Neural crest cell (in vitro differentiated cells): ENCODE measurements around the gene OR5L1. TPM values are rescaled to one million over a fixed set of nuclear protein-coding genes. Genes with fewer than 3 reads are reported as not detected.

Source experiments
- DNase-seq: peaks from one replicate; pipeline ENCODE4 v3.0.0; 2021; ENCODE audit warnings: low read depth, mixed read lengths, low spot score
- H3K27ac Mint-ChIP-seq: one replicate; pipeline ENCODE4 v1.8.0; 2021; ENCODE audit warnings: mild to moderate bottlenecking, mixed read lengths; ENCODE audit not compliant: unreplicated experiment
- H3K27me3 Mint-ChIP-seq: 2 replicates; pipeline ENCODE4 v1.8.0; 2021; ENCODE audit warnings: low read depth, mild to moderate bottlenecking, mixed read lengths
- H3K36me3 Mint-ChIP-seq: 2 replicates; pipeline ENCODE4 v1.8.0; 2021; ENCODE audit warnings: low read depth, mild to moderate bottlenecking, mixed read lengths
- H3K4me1 Mint-ChIP-seq: 2 replicates; pipeline ENCODE4 v1.8.0; 2021; ENCODE audit warnings: mixed read lengths
- H3K4me3 Mint-ChIP-seq: one replicate; pipeline ENCODE4 v1.8.0; 2021; ENCODE audit warnings: mild to moderate bottlenecking, mixed read lengths
- H3K9me3 Mint-ChIP-seq: 2 replicates; pipeline ENCODE4 v1.8.0; 2021; ENCODE audit warnings: mixed read lengths
- total RNA-seq: library from RNA; stranded (reverse); gene quantifications from 2 replicates; pipeline ENCODE4 v1.2.1, GENCODE V29; 2021
- TF ChIP-seq, protein P1 (sequence below): fragments of 200-600 bp; sonication (generic); conservative IDR thresholded peaks from 2 replicates; pipeline ENCODE4 v1.5.0; 2021; ENCODE audit warnings: antibody characterized with exemption, mild to moderate bottlenecking

The OR5L1 gene
- total RNA-seq, 1 donor from 2014 or later = not detected

DNA sequence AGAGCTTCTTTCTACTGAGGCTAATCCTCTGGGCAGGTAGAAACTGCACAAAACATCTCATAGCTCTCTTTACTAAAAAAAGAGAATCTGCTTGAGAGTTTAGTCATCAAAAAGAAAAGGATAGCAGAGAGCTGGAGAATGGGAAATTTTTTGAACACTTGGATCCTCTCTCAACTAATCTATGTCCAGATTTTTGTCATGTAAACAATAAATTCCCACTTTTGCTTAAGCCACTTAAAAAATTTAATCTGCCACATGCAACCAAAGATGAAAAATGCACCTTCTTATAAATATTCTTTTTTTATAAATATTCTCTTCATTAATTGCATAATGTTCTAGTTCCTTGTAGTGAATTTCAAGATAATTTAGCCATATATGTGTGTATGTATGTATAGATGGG is 37.9 kb downstream of the OR5L1 start:
- TF ChIP-seq, protein P1, sequence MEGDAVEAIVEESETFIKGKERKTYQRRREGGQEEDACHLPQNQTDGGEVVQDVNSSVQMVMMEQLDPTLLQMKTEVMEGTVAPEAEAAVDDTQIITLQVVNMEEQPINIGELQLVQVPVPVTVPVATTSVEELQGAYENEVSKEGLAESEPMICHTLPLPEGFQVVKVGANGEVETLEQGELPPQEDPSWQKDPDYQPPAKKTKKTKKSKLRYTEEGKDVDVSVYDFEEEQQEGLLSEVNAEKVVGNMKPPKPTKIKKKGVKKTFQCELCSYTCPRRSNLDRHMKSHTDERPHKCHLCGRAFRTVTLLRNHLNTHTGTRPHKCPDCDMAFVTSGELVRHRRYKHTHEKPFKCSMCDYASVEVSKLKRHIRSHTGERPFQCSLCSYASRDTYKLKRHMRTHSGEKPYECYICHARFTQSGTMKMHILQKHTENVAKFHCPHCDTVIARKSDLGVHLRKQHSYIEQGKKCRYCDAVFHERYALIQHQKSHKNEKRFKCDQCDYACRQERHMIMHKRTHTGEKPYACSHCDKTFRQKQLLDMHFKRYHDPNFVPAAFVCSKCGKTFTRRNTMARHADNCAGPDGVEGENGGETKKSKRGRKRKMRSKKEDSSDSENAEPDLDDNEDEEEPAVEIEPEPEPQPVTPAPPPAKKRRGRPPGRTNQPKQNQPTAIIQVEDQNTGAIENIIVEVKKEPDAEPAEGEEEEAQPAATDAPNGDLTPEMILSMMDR = no peak
- no peak for DNase-seq
- no peaks in the 10 kb centered on the region for H3K4me1 Mint-ChIP-seq
- H3K9me3 Mint-ChIP-seq = peaks cover 21% of the 10 kb centered on the region
- H3K36me3 Mint-ChIP-seq = no peaks in the 10 kb centered on the region
- H3K27ac Mint-ChIP-seq = no peak overlapping the region
- no peaks in the 10 kb centered on the region for H3K27me3 Mint-ChIP-seq
- no peak overlapping the region for H3K4me3 Mint-ChIP-seq

DNA sequence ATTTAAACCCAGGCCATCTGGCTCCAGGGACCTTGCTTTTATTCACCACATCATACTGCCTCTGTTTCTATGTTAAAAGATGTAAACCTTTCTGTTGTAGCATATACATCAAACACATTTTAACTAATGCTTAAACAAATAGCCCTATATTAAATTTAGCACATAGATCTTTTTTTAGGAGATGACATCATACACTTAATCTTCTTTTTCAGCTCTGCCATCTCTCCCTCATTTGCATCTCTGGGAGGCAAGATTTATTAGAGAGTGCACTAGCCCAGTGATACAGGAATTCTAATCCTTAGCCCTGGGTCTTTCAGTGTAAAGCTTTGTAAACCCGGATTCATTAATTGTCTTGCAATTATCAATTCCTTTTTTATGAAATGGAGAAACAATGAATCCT is 41.0 kb downstream of the OR5L1 start:
- Mint-ChIP-seq H3K27ac (no peak overlapping the region), H3K36me3 (peaks cover 3% of the 10 kb centered on the region), H3K4me1 (no peaks in the 10 kb centered on the region), H3K27me3 (no peaks in the 10 kb centered on the region), H3K4me3 (no peak overlapping the region), H3K9me3 (peaks cover 14% of the 10 kb centered on the region)
- DNase-seq = no peak
- TF ChIP-seq, protein P1 = no peak

DNA sequence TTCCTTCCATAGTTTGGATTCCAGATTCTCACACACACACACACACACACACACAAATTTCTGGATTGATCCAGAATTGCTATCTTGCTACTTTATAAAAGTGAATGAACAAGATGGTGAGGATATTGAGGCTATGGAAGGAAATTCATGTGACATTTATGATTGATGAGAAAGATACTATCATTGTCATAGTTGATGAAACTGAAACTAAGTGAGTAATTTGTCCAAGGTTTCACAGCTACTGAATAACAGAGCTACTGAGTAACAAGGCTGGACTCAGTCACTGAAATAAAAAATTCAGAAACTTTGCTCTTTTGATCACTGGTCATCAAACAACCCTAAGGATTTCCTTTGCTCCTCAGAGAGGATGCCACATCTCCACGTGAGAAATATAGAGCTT is 43.5 kb downstream of the OR5L1 start:
- DNase-seq = no peak
- TF ChIP-seq, protein P1 = no peak
- no peak overlapping the region for H3K4me3 Mint-ChIP-seq
- H3K27ac Mint-ChIP-seq = no peak overlapping the region
- peaks cover 3% of the 10 kb centered on the region for H3K36me3 Mint-ChIP-seq
- peaks cover 11% of the 10 kb centered on the region for H3K9me3 Mint-ChIP-seq
- no peaks in the 10 kb centered on the region for H3K4me1 Mint-ChIP-seq
- no peaks in the 10 kb centered on the region for H3K27me3 Mint-ChIP-seq

Other genes starting within 250 kb of the OR5L1 start
- not detected in 2 replicates for gene OR4C16, start 239.2 kb upstream of the OR5L1 start, total RNA-seq
- not detected in 2 replicates for gene OR4C11, start 203.7 kb upstream of the OR5L1 start, total RNA-seq
- not detected in 2 replicates for gene OR4P4, start 176.3 kb upstream of the OR5L1 start, total RNA-seq
- not detected in 2 replicates for gene OR4S2, start 163.0 kb upstream of the OR5L1 start, total RNA-seq
- gene OR4C6, start 149.2 kb upstream of the OR5L1 start, total RNA-seq = not detected in 2 replicates
- not detected in 2 replicates for gene OR5D13, start 37.9 kb upstream of the OR5L1 start, total RNA-seq
- gene OR5D14, start 15.8 kb upstream of the OR5L1 start, total RNA-seq = not detected in 2 replicates
- not detected in 2 replicates for gene OR5D18, start 8.3 kb downstream of the OR5L1 start, total RNA-seq
- not detected in 2 replicates for gene OR5L2, start 15.9 kb downstream of the OR5L1 start, total RNA-seq
- gene OR5D16, start 27.4 kb downstream of the OR5L1 start, total RNA-seq = not detected in 2 replicates
- not detected in 2 replicates for gene TRIM51, start 71.9 kb downstream of the OR5L1 start, total RNA-seq
- gene OR5W2, start 103.2 kb downstream of the OR5L1 start, total RNA-seq = not detected in 2 replicates
- gene OR5I1, start 125.0 kb downstream of the OR5L1 start, total RNA-seq = not detected in 2 replicates
- gene OR10AG1, start 158.6 kb downstream of the OR5L1 start, total RNA-seq = 0.09 TPM in 1 of 2 replicates, not detected in the other
- not detected in 2 replicates for gene OR5F1, start 183.3 kb downstream of the OR5L1 start, total RNA-seq
- not detected in 2 replicates for gene OR5AS1, start 216.3 kb downstream of the OR5L1 start, total RNA-seq